Right lobe of liver (tissue), 6 donors: ENCODE measurements around the gene FOXJ1. TPM values are rescaled to one million over a fixed set of nuclear protein-coding genes. Genes with fewer than 3 reads are reported as not detected.

ENCODE experiments used
- ATAC-seq, 4 donors: fragments of 200-7000 bp; cut with Tn5 transposase; one replicate each; pipeline ENCODE4 v1.9.1; 2020; ENCODE audit warnings: mild to moderate bottlenecking in 4 of 4, moderate library complexity in 4 of 4
- DNase-seq, 3 donors: peaks; one replicate each; pipeline ENCODE4 v3.0.0-alpha.2; 2020
- H3K27ac ChIP-seq, 3 donors: fragments of 200-600 bp; one replicate each; pipeline ENCODE4 v1.8.0; 2022
- H3K27me3 ChIP-seq, 2 donors: fragments of 200-600 bp; one replicate each; pipeline ENCODE4 v1.8.0; 2022
- H3K36me3 ChIP-seq, 4 donors: fragments of 200-600 bp; sonication (generic) in 1 of 4; one replicate each; pipeline versions ENCODE4 v1.5.1 to v1.8.0; 2017 to 2022; ENCODE audit warnings: control low read depth in 1 of 4
- H3K4me1 ChIP-seq, 4 donors: fragments of 200-600 bp; sonication (generic) in 1 of 4; one replicate each; pipeline versions ENCODE4 v1.5.1 to v1.8.0; 2017 to 2022; ENCODE audit warnings: control low read depth in 1 of 4
- H3K4me3 ChIP-seq, 3 donors: fragments of 200-600 bp; one replicate each; pipeline ENCODE4 v1.8.0; 2022
- H3K9me3 ChIP-seq, 4 donors: fragments of 200-600 bp; sonication (generic) in 1 of 4; one replicate each; pipeline versions ENCODE4 v1.5.1 to v1.8.0; 2017 to 2022; ENCODE audit warnings: control low read depth in 1 of 4
- CTCF ChIP-seq, 4 donors: fragments of 200-600 bp in 3 of 4; fragments of 450-650 bp in 1 of 4; IDR thresholded peaks; one replicate each; pipeline versions ENCODE4 v1.5.1 to v1.8.0; 2016 to 2022; ENCODE audit warnings: antibody characterized with exemption in 4 of 4, mild to moderate bottlenecking in 2 of 4
- POLR2A ChIP-seq: fragments of 450-650 bp; IDR thresholded peaks from one replicate; pipeline ENCODE4 v1.6.1; 2017; ENCODE audit warnings: antibody characterized with exemption, mild to moderate bottlenecking
- WGBS: methylation state at CpG from one replicate; pipeline ENCODE4 v1.1.6; 2018; ENCODE audit warnings: low coverage, low lambda C conversion rate; ENCODE audit not compliant: insufficient coverage; ENCODE audit errors: missing lambda C conversion rate; 5-methylcytosine and 5-hydroxymethylcytosine counted together
- intact Hi-C, 2 donors: fragments of 100-400 bp; cut with DNase I; formaldehyde crosslinking; loops; one replicate each; pipeline versions ENCODE4 v1.11.2 to v1.14.1; 2022
- total RNA-seq, 6 experiments: library from RNA; depleted of rRNA in 2 of 6; stranded (reverse); fragments of >200 nt in 2 of 6; fragmentation: NEBNext Ultra II Directional in 3 of 6; extraction: Animal tissue kit (Norgen Biotek cat#: 25700) in 3 of 6; gene quantifications; one replicate each; pipeline versions ENCODE4 v1.1.0 to v1.2.4, GENCODE V29; 2016 to 2023
- donor health status: DM: no; HTN: yes; CAD: no.
- donor health status: DM: no; HTN: no; CAD: no.
- donor health status: DM: no; HTN: no; CAD: no.
- donor health status: DM: no; HTN: yes; CAD: no.
- donor health status: DM: no; HTN: yes; CAD: no.

The FOXJ1 gene
- total RNA-seq, 6 experiments from 2014 or later = 0.06 to 0.12 (median 0.11) TPM; not detected in 3

DNA sequence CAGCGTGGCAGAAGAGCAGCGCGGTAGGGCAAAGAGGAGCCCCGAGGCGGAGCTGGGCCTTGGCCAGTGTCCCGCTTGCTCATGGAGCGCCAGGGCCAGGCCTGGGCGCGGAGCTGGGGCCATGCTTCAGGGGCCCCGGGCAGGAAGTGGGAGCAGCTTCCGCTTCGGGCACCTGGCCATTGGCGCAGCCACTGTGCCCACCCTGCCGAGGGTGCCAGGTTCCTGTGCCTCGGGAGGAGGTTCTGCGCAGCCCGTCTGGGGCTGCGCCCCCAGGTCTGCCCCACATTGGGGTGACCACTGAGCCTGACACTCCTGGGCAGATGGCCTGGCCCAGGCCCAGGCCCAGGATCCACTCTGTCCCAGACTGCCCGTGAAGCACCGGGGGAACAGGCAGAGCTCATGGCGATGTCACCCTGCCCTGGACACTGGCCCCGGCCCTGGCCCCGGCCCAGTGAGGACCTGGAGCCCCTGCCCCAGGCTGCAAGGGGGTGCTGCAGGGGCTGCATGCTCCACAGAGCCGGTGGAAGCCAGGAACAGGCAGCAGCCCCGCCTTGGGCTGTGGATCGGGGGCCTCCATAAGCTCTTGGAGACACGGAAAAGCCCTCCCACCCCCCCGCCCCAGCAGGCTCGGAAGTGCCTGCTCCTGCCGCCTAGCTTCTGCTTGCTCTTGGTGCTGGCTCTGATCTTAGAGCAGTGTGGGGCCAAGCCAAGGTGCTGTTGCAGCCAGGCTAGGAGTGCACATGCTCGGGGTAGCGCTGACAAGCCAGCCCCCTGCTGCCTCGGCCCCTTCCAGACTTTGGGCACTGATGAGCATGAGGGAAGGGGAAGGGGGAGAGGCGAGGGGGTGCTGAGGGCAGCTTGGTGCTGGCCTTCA, 35.9 kb upstream of the FOXJ1 start:
- H3K4me1 ChIP-seq = peaks cover 0 to under 1% (median 0%) of the 10 kb centered on the region in 4 donors
- H3K27me3 ChIP-seq = no peaks in the 10 kb centered on the region
- ATAC-seq (peak in 1 of 4 donors; percentile 25), DNase-seq (no peak)
- no peaks in the 10 kb centered on the region for H3K36me3 ChIP-seq
- intact Hi-C loops = loop anchor here in 1 of 2 donors (10.0 kb wide), 1 partner anchor 52 kb away; no protein-coding TSS in a partner anchor
- no peak overlapping the region for H3K27ac ChIP-seq
- TF ChIP-seq CTCF (IDR thresholded peaks at IDR 0.05) (no peak), POLR2A (no peak)
- H3K9me3 ChIP-seq = no peaks in the 10 kb centered on the region
- WGBS = no CpG with 5 or more reads among the region's 34 CpGs
- H3K4me3 ChIP-seq = no peak overlapping the region

- no peaks in the 10 kb centered on the region for H3K36me3 ChIP-seq
- intact Hi-C loops = loop anchor here in 1 of 2 donors (10.0 kb wide), 1 partner anchor 49 kb away; no protein-coding TSS in a partner anchor
- 57% methylated on average over 9 of the region's 9 CpGs for WGBS
Measured at GRCh38 chr17:76174037-76174436, 33.0 kb upstream of the FOXJ1 start.

GRCh38 chr17:76173474-76173873, 32.4 kb upstream of the FOXJ1 start:
- H3K27me3 ChIP-seq = no peaks in the 10 kb centered on the region
- ATAC-seq (no peak), DNase-seq (no peak)
- H3K36me3 ChIP-seq = no peaks in the 10 kb centered on the region
- H3K27ac ChIP-seq = no peak overlapping the region
- no peaks in the 10 kb centered on the region for H3K9me3 ChIP-seq
- H3K4me1 ChIP-seq = no peaks in the 10 kb centered on the region
- intact Hi-C loops = loop anchor here in 1 of 2 donors (10.0 kb wide), 1 partner anchor 49 kb away; no protein-coding TSS in a partner anchor
- H3K4me3 ChIP-seq = no peak overlapping the region
- TF ChIP-seq CTCF (IDR thresholded peaks at IDR 0.05) = no peak
- no peak for TF ChIP-seq POLR2A
- 98% methylated on average over 5 of the region's 11 CpGs for WGBS

More at GRCh38 chr17:76174037-76174436, 33.0 kb upstream of the FOXJ1 start:
- TF ChIP-seq CTCF (IDR thresholded peaks at IDR 0.05) (no peak), POLR2A (no peak)
- ATAC-seq (peak in 1 of 4 donors; percentile 69), DNase-seq (no peak)
- Histone ChIP-seq H3K27ac (no peak overlapping the region), H3K4me3 (no peak overlapping the region), H3K4me1 (no peaks in the 10 kb centered on the region), H3K9me3 (no peaks in the 10 kb centered on the region), H3K27me3 (no peaks in the 10 kb centered on the region)

GRCh38 chr17:76171706-76172105, 30.7 kb upstream of the FOXJ1 start:
- TF ChIP-seq CTCF (IDR thresholded peaks at IDR 0.05) (no peak), POLR2A (no peak)
- Histone ChIP-seq H3K9me3 (no peaks in the 10 kb centered on the region), H3K4me3 (no peak overlapping the region), H3K36me3 (no peaks in the 10 kb centered on the region), H3K27ac (no peak overlapping the region), H3K27me3 (no peaks in the 10 kb centered on the region), H3K4me1 (no peaks in the 10 kb centered on the region)
- DNase-seq = no peak
- no peak for ATAC-seq
- intact Hi-C loops = loop anchor here in 1 of 2 donors (10.0 kb wide), 1 partner anchor 47 kb away; no protein-coding TSS in a partner anchor
- WGBS = 86% methylated on average over 1 of the region's 4 CpGs
